Endothelial cell of umbilical vein (primary cell): ENCODE data around the gene TMEM131. TPM values are rescaled to one million over a fixed set of nuclear protein-coding genes. Genes with fewer than 3 reads are reported as not detected.

ENCODE experiments used
- BruUV-seq: library from RNA; stranded (reverse); fragments of 400-500 nt; replicated peaks from 2 replicates; lab custom pipeline; 2021; lab: Mats Ljungman, UMichigan
- CTCF ChIA-PET: fragments of 300-600, 350-600 bp; sonication (Branson Sonifier 250); formaldehyde crosslinking; loops from one replicate; lab custom pipeline; 2021; ENCODE audit warnings: antibody characterized with exemption, inconsistent platforms; lab: Charles Lee
- POLR2A ChIA-PET: fragments of 300-600, 350-600 bp; sonication (Branson Sonifier 250); formaldehyde crosslinking; loops from one replicate; lab custom pipeline; 2021; ENCODE audit warnings: antibody characterized with exemption, inconsistent platforms; lab: Charles Lee
- DNase-seq: peaks from one replicate; pipeline ENCODE4 v3.0.0-alpha.2; 2011; ENCODE audit warnings: low read depth, low spot score
- FAIRE-seq: peaks from 2 replicates; lab custom pipeline; 2011; peaks lifted over from hg19 to GRCh38; lab: Jason Lieb, UNC
- H2AFZ ChIP-seq: 2 replicates; pipeline ENCODE4 v1.6.0; 2012; ENCODE audit warnings: low read depth, low read length, control low read depth, inconsistent platforms
- H3K27ac ChIP-seq: 2 replicates; pipeline ENCODE4 v1.5.1; 2011; ENCODE audit warnings: low read depth, mild to moderate bottlenecking, control low read depth, low read length, moderate library complexity; ENCODE audit not compliant: insufficient read depth
- H3K27me3 ChIP-seq, 2 experiments: 2 replicates each; pipeline versions ENCODE4 v1.6.0 to v1.6.1; 2011; ENCODE audit warnings: low read length in 2 of 2, mixed read lengths in 1 of 2; ENCODE audit not compliant: control insufficient read depth in 2 of 2, insufficient read depth in 2 of 2
- H3K36me3 ChIP-seq, 2 experiments: 2 replicates in 1 of 2; 3 replicates in 1 of 2; pipeline ENCODE4 v1.5.1; 2011; ENCODE audit warnings: low read length in 2 of 2, mild to moderate bottlenecking in 1 of 2, moderate library complexity in 1 of 2; ENCODE audit not compliant: control insufficient read depth in 2 of 2, insufficient read depth in 2 of 2; ENCODE audit errors: extremely low read depth in 1 of 2
- H3K4me1 ChIP-seq: 3 replicates; pipeline ENCODE4 v1.5.1; 2011; ENCODE audit warnings: mild to moderate bottlenecking, low read length; ENCODE audit not compliant: control insufficient read depth, insufficient read depth; ENCODE audit errors: extremely low read depth
- H3K4me2 ChIP-seq: 2 replicates; pipeline ENCODE4 v1.6.1; 2011; ENCODE audit warnings: low read length, control low read depth, mixed read lengths; ENCODE audit not compliant: insufficient read depth
- H3K4me3 ChIP-seq, 3 experiments: fragments of 200-600 bp in 1 of 3; sonication (generic), shearing (Covaris generic) in 1 of 3; replicated peaks in 1 of 3; 2 replicates each; pipeline ENCODE4 v1.5.1; 2011 to 2016; ENCODE audit warnings: control low read depth in 3 of 3, low read length in 3 of 3, mild to moderate bottlenecking in 2 of 3, inconsistent platforms in 1 of 3, low read depth in 1 of 3, moderate library complexity in 1 of 3; ENCODE audit not compliant: insufficient read depth in 1 of 3
- H3K79me2 ChIP-seq: 2 replicates; pipeline ENCODE4 v1.6.0; 2012; ENCODE audit warnings: low read length, inconsistent platforms; ENCODE audit not compliant: control insufficient read depth, insufficient read depth
- H3K9ac ChIP-seq: replicated peaks from 2 replicates; pipeline ENCODE3; 2011; ENCODE audit warnings: low read length, control low read depth; ENCODE audit not compliant: insufficient read depth; ENCODE audit errors: extremely low read depth
- H3K9me1 ChIP-seq: replicated peaks from 3 replicates; pipeline ENCODE4 v1.6.0; 2011; ENCODE audit warnings: mild to moderate bottlenecking, low read length; ENCODE audit not compliant: control insufficient read depth, insufficient read depth; ENCODE audit errors: extremely low read depth
- H3K9me3 ChIP-seq: replicated peaks from 2 replicates; pipeline ENCODE4 v1.5.1; 2012; ENCODE audit warnings: low read length, inconsistent platforms; ENCODE audit not compliant: control insufficient read depth, insufficient read depth
- H4K20me1 ChIP-seq: replicated peaks from 2 replicates; pipeline ENCODE3; 2011; ENCODE audit warnings: mild to moderate bottlenecking, low read length; ENCODE audit not compliant: control insufficient read depth, insufficient read depth; ENCODE audit errors: extremely low read depth
- EZH2 ChIP-seq: IDR thresholded peaks from 2 replicates; pipeline ENCODE4 v1.6.1; 2012; ENCODE audit warnings: borderline replicate concordance, low read depth, mild to moderate bottlenecking, moderate library complexity, low read length, inconsistent platforms; ENCODE audit not compliant: severe bottlenecking
- FOS ChIP-seq: IDR thresholded peaks from 2 replicates; pipeline ENCODE4 v1.6.1; 2011; ENCODE audit warnings: mild to moderate bottlenecking, low read length, moderate library complexity, borderline replicate concordance; ENCODE audit not compliant: insufficient read depth
- GATA2 ChIP-seq: IDR thresholded peaks from 2 replicates; pipeline ENCODE4 v1.7.0; 2011; ENCODE audit warnings: low read depth, mild to moderate bottlenecking, moderate library complexity, mixed read lengths, low read length; ENCODE audit not compliant: insufficient read length, insufficient read depth
- JUN ChIP-seq: IDR thresholded peaks from 2 replicates; pipeline ENCODE4 v1.6.1; 2011; ENCODE audit warnings: borderline replicate concordance, low read depth; ENCODE audit not compliant: insufficient read length, insufficient read depth
- MYC ChIP-seq: IDR thresholded peaks from one replicate; pipeline ENCODE4 v1.6.1; 2011; ENCODE audit warnings: mild to moderate bottlenecking, low read depth, low read length
- POLR2A ChIP-seq: IDR thresholded peaks from 2 replicates; pipeline ENCODE4 v1.6.1; 2012; ENCODE audit warnings: low read depth, mild to moderate bottlenecking, control low read depth, low read length
- POLR2AphosphoS5 ChIP-seq: IDR thresholded peaks from 2 replicates; pipeline ENCODE4 v1.6.1; 2012; ENCODE audit warnings: low read depth, mild to moderate bottlenecking, control low read depth, low read length, moderate library complexity; ENCODE audit not compliant: insufficient read depth
- dilution Hi-C: fragments of 300-500 bp; cut with MboI; formaldehyde crosslinking; loops from one replicate; pipeline ENCODE4 v1.15.0; 2019; ENCODE audit warnings: low sequenced_read_pairs; ENCODE audit not compliant: extremely low pct_ligation_motif_present
- intact Hi-C: fragments of 100-400 bp; cut with micrococcal nuclease; formaldehyde crosslinking; loops from one replicate; pipeline ENCODE4 v1.10.0; 2022
- polyA plus RNA-seq, 4 experiments: library from polyadenylated mRNA; depleted of rRNA in 3 of 4; stranded (reverse) in 3 of 4; unstranded in 1 of 4; fragments of >200 nt; gene quantifications; 2 replicates each; pipeline versions ENCODE4 v1.2.1 to v1.2.3, GENCODE V29; 2011 to 2012; ENCODE audit warnings: missing spikeins in 1 of 4
- total RNA-seq: library from RNA; stranded (reverse); gene quantifications from 2 replicates; pipeline ENCODE4 v1.2.3, GENCODE V29; 2021
- TF ChIP-seq, protein P1 (sequence below): IDR thresholded peaks from 2 replicates; pipeline ENCODE4 v1.6.1; 2011; ENCODE audit not compliant: insufficient read depth, insufficient read length
- TF ChIP-seq, protein P2 (sequence below), 2 donors: IDR thresholded peaks; 1 replicate in 1 of 2; 2 replicates in 1 of 2; pipeline ENCODE4 v1.5.1; 2011; ENCODE audit warnings: low read length in 2 of 2, mild to moderate bottlenecking in 2 of 2, moderate library complexity in 2 of 2, control low read depth in 1 of 2, inconsistent platforms in 1 of 2, low read depth in 1 of 2; ENCODE audit not compliant: insufficient read depth in 1 of 2; ENCODE audit errors: extremely low read depth in 1 of 2

The TMEM131 gene
- total and polyA plus RNA-seq, 2 donors (not counting 3 experiments of a cell fraction or from before 2014, with no cell fraction given): 12.2 to 28.6 TPM

DNA sequence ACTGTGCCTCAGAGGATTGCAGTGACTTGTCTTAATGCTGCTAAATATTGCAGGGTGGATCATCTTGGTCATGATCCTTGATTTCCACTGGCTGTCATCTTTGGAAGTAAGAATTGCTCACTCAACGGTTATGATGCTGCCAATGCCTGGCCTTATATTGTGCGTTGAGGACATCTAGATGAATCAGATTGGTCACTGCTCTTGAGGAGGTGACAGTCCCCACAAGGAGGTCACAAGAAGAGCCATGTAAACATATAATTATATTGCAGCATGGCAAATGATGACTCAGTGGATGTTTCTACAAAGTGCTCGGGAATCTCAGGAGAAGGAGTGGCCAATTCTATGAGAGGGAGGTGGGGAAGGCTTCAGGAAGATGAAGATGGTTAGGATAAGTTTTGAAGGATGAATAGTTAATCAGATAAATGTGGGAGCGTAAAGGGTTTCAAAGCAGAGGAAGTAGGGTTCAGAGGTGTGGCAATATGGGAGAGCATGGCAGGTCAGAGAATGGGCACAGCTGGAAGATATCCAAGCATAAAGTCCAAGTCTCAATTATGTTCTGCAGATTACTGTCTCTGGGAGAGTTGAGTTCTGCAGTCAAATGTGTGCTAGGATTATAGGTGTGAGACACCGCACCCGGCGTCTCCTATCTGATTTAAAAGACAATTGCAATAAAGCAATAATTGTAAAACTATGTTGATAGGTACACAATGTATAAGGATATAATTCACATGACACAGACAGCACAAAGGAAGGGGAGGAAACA is 21.3 kb upstream of the TMEM131 start:
- intact Hi-C loops (no loop called here), dilution Hi-C loops (no loop called here)
- Histone ChIP-seq H3K27ac (no peak overlapping the region), H3K27me3 (no peaks in the 10 kb centered on the region), H3K4me3 (no peak overlapping the region), H3K4me2 (no peak overlapping the region), H3K9me3 (no peaks in the 10 kb centered on the region), H3K79me2 (no peaks in the 10 kb centered on the region), H3K9ac (no peak overlapping the region), H2AFZ (no peak overlapping the region), H3K9me1 (no peaks in the 10 kb centered on the region), H3K4me1 (no peaks in the 10 kb centered on the region), H4K20me1 (no peaks in the 10 kb centered on the region), H3K36me3 (no peaks in the 10 kb centered on the region)
- POLR2A ChIA-PET: no interaction called here
- CTCF ChIA-PET: no interaction called here
- no peak for TF ChIP-seq POLR2A
- no peak for TF ChIP-seq FOS
- TF ChIP-seq, protein P1, sequence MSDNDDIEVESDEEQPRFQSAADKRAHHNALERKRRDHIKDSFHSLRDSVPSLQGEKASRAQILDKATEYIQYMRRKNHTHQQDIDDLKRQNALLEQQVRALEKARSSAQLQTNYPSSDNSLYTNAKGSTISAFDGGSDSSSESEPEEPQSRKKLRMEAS: no peak
- TF ChIP-seq GATA2: no peak
- no peak for TF ChIP-seq POLR2AphosphoS5
- TF ChIP-seq, protein P2, sequence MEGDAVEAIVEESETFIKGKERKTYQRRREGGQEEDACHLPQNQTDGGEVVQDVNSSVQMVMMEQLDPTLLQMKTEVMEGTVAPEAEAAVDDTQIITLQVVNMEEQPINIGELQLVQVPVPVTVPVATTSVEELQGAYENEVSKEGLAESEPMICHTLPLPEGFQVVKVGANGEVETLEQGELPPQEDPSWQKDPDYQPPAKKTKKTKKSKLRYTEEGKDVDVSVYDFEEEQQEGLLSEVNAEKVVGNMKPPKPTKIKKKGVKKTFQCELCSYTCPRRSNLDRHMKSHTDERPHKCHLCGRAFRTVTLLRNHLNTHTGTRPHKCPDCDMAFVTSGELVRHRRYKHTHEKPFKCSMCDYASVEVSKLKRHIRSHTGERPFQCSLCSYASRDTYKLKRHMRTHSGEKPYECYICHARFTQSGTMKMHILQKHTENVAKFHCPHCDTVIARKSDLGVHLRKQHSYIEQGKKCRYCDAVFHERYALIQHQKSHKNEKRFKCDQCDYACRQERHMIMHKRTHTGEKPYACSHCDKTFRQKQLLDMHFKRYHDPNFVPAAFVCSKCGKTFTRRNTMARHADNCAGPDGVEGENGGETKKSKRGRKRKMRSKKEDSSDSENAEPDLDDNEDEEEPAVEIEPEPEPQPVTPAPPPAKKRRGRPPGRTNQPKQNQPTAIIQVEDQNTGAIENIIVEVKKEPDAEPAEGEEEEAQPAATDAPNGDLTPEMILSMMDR (IDR thresholded peaks at IDR 0.05; ENCODE audit: extremely low read depth in 1 of 2, insufficient read depth in 1 of 2, low read depth in 1 of 2, low read length in 2 of 2): no peak
- TF ChIP-seq MYC: no peak
- no peak for TF ChIP-seq EZH2
- TF ChIP-seq JUN: no peak
- no peak for FAIRE-seq
- BruUV-seq: no TSS peak
- DNase-seq: no peak
